ENCODE results near the gene FGFBP1. TPM values are rescaled to one million over a fixed set of nuclear protein-coding genes. Genes with fewer than 3 reads are reported as not detected.

The FGFBP1 gene
- polyA plus RNA-seq, 2 donors = 178 to 533 TPM

GRCh38 chr4:15914736-15915135 is 23.8 kb downstream of the FGFBP1 start:
- H3K36me3 ChIP-seq (ENCODE audit: control insufficient read depth in 2 of 2, insufficient read depth in 2 of 2, low read length in 1 of 2) = no peaks in the 10 kb centered on the region
- H3K9me3 ChIP-seq (ENCODE audit: control insufficient read depth in 2 of 2, insufficient read depth in 1 of 2, low read depth in 1 of 2, low read length in 1 of 2) = no peaks in the 10 kb centered on the region
- peak overlapping the region; percentile 84 to 89 for H3K27ac ChIP-seq (ENCODE audit: low read depth in 2 of 2, low read length in 1 of 2)
- peaks cover 0 to 6% of the 10 kb centered on the region in 2 donors for H3K4me1 ChIP-seq (ENCODE audit: control insufficient read depth in 2 of 2, insufficient read depth in 2 of 2, low read length in 1 of 2)
- H3K4me3 ChIP-seq (ENCODE audit: low read depth in 1 of 2, low read length in 2 of 2) = no peak overlapping the region
- no peaks in the 10 kb centered on the region for H3K27me3 ChIP-seq (ENCODE audit: control insufficient read depth in 1 of 2, insufficient read depth in 2 of 2, low read length in 2 of 2)
- WGBS, 2 donors = 72 to 77% methylated on average over 2 of the region's 2 CpGs

GRCh38 chr4:15914291-15914690 is 24.2 kb downstream of the FGFBP1 start:
- Histone ChIP-seq H3K9me3 (ENCODE audit: control insufficient read depth in 2 of 2, insufficient read depth in 1 of 2, low read depth in 1 of 2, low read length in 1 of 2) (no peaks in the 10 kb centered on the region), H3K4me3 (ENCODE audit: low read depth in 1 of 2, low read length in 2 of 2) (no peak overlapping the region), H3K4me1 (ENCODE audit: control insufficient read depth in 2 of 2, insufficient read depth in 2 of 2, low read length in 1 of 2) (peaks cover 3 to 6% of the 10 kb centered on the region in 2 donors), H3K36me3 (ENCODE audit: control insufficient read depth in 2 of 2, insufficient read depth in 2 of 2, low read length in 1 of 2) (no peaks in the 10 kb centered on the region), H3K27me3 (ENCODE audit: control insufficient read depth in 1 of 2, insufficient read depth in 2 of 2, low read length in 2 of 2) (no peaks in the 10 kb centered on the region), H3K27ac (ENCODE audit: low read depth in 2 of 2, low read length in 1 of 2) (peak overlapping the region; percentile 84 to 89)
- WGBS, 2 donors = 80 to 92% methylated on average over 4 of the region's 4 CpGs

GRCh38 chr4:15913631-15913970 is 24.9 kb downstream of the FGFBP1 start:
- Histone ChIP-seq H3K4me3 (ENCODE audit: low read depth in 1 of 2, low read length in 2 of 2) (no peak overlapping the region), H3K36me3 (ENCODE audit: control insufficient read depth in 2 of 2, insufficient read depth in 2 of 2, low read length in 1 of 2) (no peaks in the 10 kb centered on the region)
- 26 to 36% methylated on average over 2 of the region's 2 CpGs for WGBS, 2 donors

GRCh38 chr4:15912961-15913630 is 25.4 kb downstream of the FGFBP1 start:
- H3K4me1 ChIP-seq (ENCODE audit: control insufficient read depth in 2 of 2, insufficient read depth in 2 of 2, low read length in 1 of 2) = peaks cover 3% of the 10 kb centered on the region in 2 donors
- no peaks in the 10 kb centered on the region for H3K27me3 ChIP-seq (ENCODE audit: control insufficient read depth in 1 of 2, insufficient read depth in 2 of 2, low read length in 2 of 2)

More at GRCh38 chr4:15913631-15913970, 24.9 kb downstream of the FGFBP1 start:
- Histone ChIP-seq H3K27ac (ENCODE audit: low read depth in 2 of 2, low read length in 1 of 2) (peak overlapping the region in 1 of 2 donors; percentile 63), H3K4me1 (ENCODE audit: control insufficient read depth in 2 of 2, insufficient read depth in 2 of 2, low read length in 1 of 2) (peaks cover 3% of the 10 kb centered on the region in 2 donors), H3K9me3 (ENCODE audit: control insufficient read depth in 2 of 2, insufficient read depth in 1 of 2, low read depth in 1 of 2, low read length in 1 of 2) (no peaks in the 10 kb centered on the region), H3K27me3 (ENCODE audit: control insufficient read depth in 1 of 2, insufficient read depth in 2 of 2, low read length in 2 of 2) (no peaks in the 10 kb centered on the region)

GRCh38 chr4:15912236-15912635 is 26.3 kb downstream of the FGFBP1 start:
- Histone ChIP-seq H3K36me3 (ENCODE audit: control insufficient read depth in 2 of 2, insufficient read depth in 2 of 2, low read length in 1 of 2) (no peaks in the 10 kb centered on the region), H3K27ac (ENCODE audit: low read depth in 2 of 2, low read length in 1 of 2) (peak overlapping the region in 1 of 2 donors; percentile 13), H3K4me1 (ENCODE audit: control insufficient read depth in 2 of 2, insufficient read depth in 2 of 2, low read length in 1 of 2) (peaks cover 3% of the 10 kb centered on the region in 2 donors), H3K4me3 (ENCODE audit: low read depth in 1 of 2, low read length in 2 of 2) (no peak overlapping the region), H3K27me3 (ENCODE audit: control insufficient read depth in 1 of 2, insufficient read depth in 2 of 2, low read length in 2 of 2) (no peaks in the 10 kb centered on the region), H3K9me3 (ENCODE audit: control insufficient read depth in 2 of 2, insufficient read depth in 1 of 2, low read depth in 1 of 2, low read length in 1 of 2) (no peaks in the 10 kb centered on the region)
- 50 to 55% methylated on average over 7 of the region's 7 CpGs for WGBS, 2 donors

More at GRCh38 chr4:15912961-15913630, 25.4 kb downstream of the FGFBP1 start:
- H3K27ac ChIP-seq (ENCODE audit: low read depth in 2 of 2, low read length in 1 of 2) = peak overlapping the region; percentile 57 to 61
- 61 to 67% methylated on average over 8 of the region's 8 CpGs for WGBS, 2 donors
- H3K36me3 ChIP-seq (ENCODE audit: control insufficient read depth in 2 of 2, insufficient read depth in 2 of 2, low read length in 1 of 2) = no peaks in the 10 kb centered on the region
- no peak overlapping the region for H3K4me3 ChIP-seq (ENCODE audit: low read depth in 1 of 2, low read length in 2 of 2)
- no peaks in the 10 kb centered on the region for H3K9me3 ChIP-seq (ENCODE audit: control insufficient read depth in 2 of 2, insufficient read depth in 1 of 2, low read depth in 1 of 2, low read length in 1 of 2)

- Histone ChIP-seq H3K4me3 (ENCODE audit: low read depth in 1 of 2, low read length in 2 of 2) (no peak overlapping the region), H3K4me1 (ENCODE audit: control insufficient read depth in 2 of 2, insufficient read depth in 2 of 2, low read length in 1 of 2) (peaks cover 3% of the 10 kb centered on the region in 2 donors), H3K27ac (ENCODE audit: low read depth in 2 of 2, low read length in 1 of 2) (peak overlapping the region; percentile 56 to 74), H3K36me3 (ENCODE audit: control insufficient read depth in 2 of 2, insufficient read depth in 2 of 2, low read length in 1 of 2) (no peaks in the 10 kb centered on the region), H3K27me3 (ENCODE audit: control insufficient read depth in 1 of 2, insufficient read depth in 2 of 2, low read length in 2 of 2) (no peaks in the 10 kb centered on the region), H3K9me3 (ENCODE audit: control insufficient read depth in 2 of 2, insufficient read depth in 1 of 2, low read depth in 1 of 2, low read length in 1 of 2) (no peaks in the 10 kb centered on the region)
- 75 to 79% methylated on average over 6 of the region's 6 CpGs for WGBS, 2 donors
These were observed 28.2 kb downstream of the FGFBP1 start for GRCh38 chr4:15910155-15910940.

GRCh38 chr4:15907430-15907829 is 31.1 kb downstream of the FGFBP1 start:
- Histone ChIP-seq H3K36me3 (ENCODE audit: control insufficient read depth in 2 of 2, insufficient read depth in 2 of 2, low read length in 1 of 2) (no peaks in the 10 kb centered on the region), H3K27ac (ENCODE audit: low read depth in 2 of 2, low read length in 1 of 2) (no peak overlapping the region), H3K27me3 (ENCODE audit: control insufficient read depth in 1 of 2, insufficient read depth in 2 of 2, low read length in 2 of 2) (no peaks in the 10 kb centered on the region), H3K4me3 (ENCODE audit: low read depth in 1 of 2, low read length in 2 of 2) (no peak overlapping the region), H3K9me3 (ENCODE audit: control insufficient read depth in 2 of 2, insufficient read depth in 1 of 2, low read depth in 1 of 2, low read length in 1 of 2) (no peaks in the 10 kb centered on the region), H3K4me1 (ENCODE audit: control insufficient read depth in 2 of 2, insufficient read depth in 2 of 2, low read length in 1 of 2) (peaks cover 3% of the 10 kb centered on the region in 2 donors)
- 81 to 86% methylated on average over 1 of the region's 1 CpG for WGBS, 2 donors

GRCh38 chr4:15906020-15906443 is 32.5 kb downstream of the FGFBP1 start:
- Histone ChIP-seq H3K27ac (ENCODE audit: low read depth in 2 of 2, low read length in 1 of 2) (peak overlapping the region; percentile 81 to 95), H3K36me3 (ENCODE audit: control insufficient read depth in 2 of 2, insufficient read depth in 2 of 2, low read length in 1 of 2) (no peaks in the 10 kb centered on the region), H3K4me1 (ENCODE audit: control insufficient read depth in 2 of 2, insufficient read depth in 2 of 2, low read length in 1 of 2) (peaks cover 3% of the 10 kb centered on the region in 2 donors), H3K27me3 (ENCODE audit: control insufficient read depth in 1 of 2, insufficient read depth in 2 of 2, low read length in 2 of 2) (no peaks in the 10 kb centered on the region), H3K4me3 (ENCODE audit: low read depth in 1 of 2, low read length in 2 of 2) (no peak overlapping the region), H3K9me3 (ENCODE audit: control insufficient read depth in 2 of 2, insufficient read depth in 1 of 2, low read depth in 1 of 2, low read length in 1 of 2) (no peaks in the 10 kb centered on the region)
- 28 to 37% methylated on average over 25 of the region's 25 CpGs for WGBS, 2 donors

GRCh38 chr4:15902746-15903145 is 35.8 kb downstream of the FGFBP1 start:
- H3K27ac ChIP-seq (ENCODE audit: low read depth in 2 of 2, low read length in 1 of 2) = no peak overlapping the region
- H3K36me3 ChIP-seq (ENCODE audit: control insufficient read depth in 2 of 2, insufficient read depth in 2 of 2, low read length in 1 of 2) = no peaks in the 10 kb centered on the region
- no peaks in the 10 kb centered on the region for H3K27me3 ChIP-seq (ENCODE audit: control insufficient read depth in 1 of 2, insufficient read depth in 2 of 2, low read length in 2 of 2)
- no peaks in the 10 kb centered on the region for H3K4me1 ChIP-seq (ENCODE audit: control insufficient read depth in 2 of 2, insufficient read depth in 2 of 2, low read length in 1 of 2)
- no peaks in the 10 kb centered on the region for H3K9me3 ChIP-seq (ENCODE audit: control insufficient read depth in 2 of 2, insufficient read depth in 1 of 2, low read depth in 1 of 2, low read length in 1 of 2)
- 85 to 86% methylated on average over 2 of the region's 2 CpGs for WGBS, 2 donors
- no peak overlapping the region for H3K4me3 ChIP-seq (ENCODE audit: low read depth in 1 of 2, low read length in 2 of 2)
